ENCODE measurements around the gene GIT2.
"Not testable (repeated sequence)": the region's sequence is repeated elsewhere in the genome, so short reads cannot be mapped to it uniquely, and the experiment has no call there.

Gene GIT2

GRCh38 chr12:110023059-110023980 lies 27.2 kb upstream of the GIT2 start:
- Histone ChIP-seq H3K4me1 (ENCODE audit: control insufficient read depth in 1 of 2, insufficient read depth in 2 of 2, low read length in 2 of 2) (peaks cover 0 to 24% of the 10 kb centered on the region in 2 donors), H3K27me3 (ENCODE audit: low read depth, low read length) (no peaks in the 10 kb centered on the region), H3K9me3 (ENCODE audit: control insufficient read depth in 1 of 2, low read length in 2 of 2) (no peaks in the 10 kb centered on the region), H3K4me3 (ENCODE audit: low read depth in 1 of 2, low read length in 2 of 2) (no peak overlapping the region), H3K27ac (ENCODE audit: low read length) (peak overlapping the region; percentile 3), H3K36me3 (ENCODE audit: control insufficient read depth in 1 of 2, insufficient read depth in 2 of 2, low read length in 2 of 2) (peaks cover 40 to 60% of the 10 kb centered on the region in 2 donors)

GRCh38 chr12:110020956-110021355 lies 24.8 kb upstream of the GIT2 start:
- Histone ChIP-seq H3K9me3 (ENCODE audit: control insufficient read depth in 1 of 2, low read length in 2 of 2) (no peaks in the 10 kb centered on the region), H3K27ac (ENCODE audit: low read length) (no peak overlapping the region), H3K4me3 (ENCODE audit: low read depth in 1 of 2, low read length in 2 of 2) (no peak overlapping the region), H3K36me3 (ENCODE audit: control insufficient read depth in 1 of 2, insufficient read depth in 2 of 2, low read length in 2 of 2) (peaks cover 37 to 54% of the 10 kb centered on the region in 2 donors), H3K27me3 (ENCODE audit: low read depth, low read length) (no peaks in the 10 kb centered on the region), H3K4me1 (ENCODE audit: control insufficient read depth in 1 of 2, insufficient read depth in 2 of 2, low read length in 2 of 2) (peaks cover 0 to 24% of the 10 kb centered on the region in 2 donors)

- Histone ChIP-seq H3K36me3 (ENCODE audit: control insufficient read depth in 1 of 2, insufficient read depth in 2 of 2, low read length in 2 of 2) (peaks cover 36 to 49% of the 10 kb centered on the region in 2 donors), H3K9me3 (ENCODE audit: control insufficient read depth in 1 of 2, low read length in 2 of 2) (no peaks in the 10 kb centered on the region), H3K4me3 (ENCODE audit: low read depth in 1 of 2, low read length in 2 of 2) (no peak overlapping the region), H3K4me1 (ENCODE audit: control insufficient read depth in 1 of 2, insufficient read depth in 2 of 2, low read length in 2 of 2) (peaks cover 0 to 3% of the 10 kb centered on the region in 2 donors), H3K27me3 (ENCODE audit: low read depth, low read length) (no peaks in the 10 kb centered on the region), H3K27ac (ENCODE audit: low read length) (no peak overlapping the region)
Measured at GRCh38 chr12:110015132-110015531, 19.0 kb upstream of the GIT2 start.

GRCh38 chr12:110012659-110013058 lies 16.5 kb upstream of the GIT2 start:
- Histone ChIP-seq H3K27ac (ENCODE audit: low read length) (no peak overlapping the region), H3K4me1 (ENCODE audit: control insufficient read depth in 1 of 2, insufficient read depth in 2 of 2, low read length in 2 of 2) (peaks cover 0 to 3% of the 10 kb centered on the region in 2 donors), H3K36me3 (ENCODE audit: control insufficient read depth in 1 of 2, insufficient read depth in 2 of 2, low read length in 2 of 2) (peaks cover 13 to 26% of the 10 kb centered on the region in 2 donors), H3K27me3 (ENCODE audit: low read depth, low read length) (no peaks in the 10 kb centered on the region), H3K4me3 (ENCODE audit: low read depth in 1 of 2, low read length in 2 of 2) (no peak overlapping the region), H3K9me3 (ENCODE audit: control insufficient read depth in 1 of 2, low read length in 2 of 2) (no peaks in the 10 kb centered on the region)

- H3K4me3 ChIP-seq (ENCODE audit: low read depth in 1 of 2, low read length in 2 of 2), result no peak overlapping the region
- H3K4me1 ChIP-seq (ENCODE audit: control insufficient read depth in 1 of 2, insufficient read depth in 2 of 2, low read length in 2 of 2), result peaks cover 0 to 3% of the 10 kb centered on the region in 2 donors
- H3K9me3 ChIP-seq (ENCODE audit: control insufficient read depth in 1 of 2, low read length in 2 of 2), result no peaks in the 10 kb centered on the region
- H3K27ac ChIP-seq (ENCODE audit: low read length), result no peak overlapping the region
- peaks cover 9 to 22% of the 10 kb centered on the region in 2 donors for H3K36me3 ChIP-seq (ENCODE audit: control insufficient read depth in 1 of 2, insufficient read depth in 2 of 2, low read length in 2 of 2)
- no peaks in the 10 kb centered on the region for H3K27me3 ChIP-seq (ENCODE audit: low read depth, low read length)
Measured at GRCh38 chr12:110012137-110012536, 16.0 kb upstream of the GIT2 start.

GRCh38 chr12:110010853-110011723 lies 14.9 kb upstream of the GIT2 start:
- Histone ChIP-seq H3K27me3 (ENCODE audit: low read depth, low read length) (no peaks in the 10 kb centered on the region), H3K4me1 (ENCODE audit: control insufficient read depth in 1 of 2, insufficient read depth in 2 of 2, low read length in 2 of 2) (peaks cover 0 to 3% of the 10 kb centered on the region in 2 donors), H3K27ac (ENCODE audit: low read length) (peak overlapping the region; percentile 1), H3K9me3 (ENCODE audit: control insufficient read depth in 1 of 2, low read length in 2 of 2) (no peaks in the 10 kb centered on the region), H3K4me3 (ENCODE audit: low read depth in 1 of 2, low read length in 2 of 2) (no peak overlapping the region), H3K36me3 (ENCODE audit: control insufficient read depth in 1 of 2, insufficient read depth in 2 of 2, low read length in 2 of 2) (peaks cover 9 to 22% of the 10 kb centered on the region in 2 donors)

GRCh38 chr12:110008681-110009398 lies 12.7 kb upstream of the GIT2 start:
- not testable (repeated sequence) for H3K4me1 ChIP-seq (ENCODE audit: control insufficient read depth in 1 of 2, insufficient read depth in 2 of 2, low read length in 2 of 2); H3K4me3 ChIP-seq (ENCODE audit: low read depth in 1 of 2, low read length in 2 of 2)

GRCh38 chr12:110007881-110008280 lies 11.7 kb upstream of the GIT2 start:
- Histone ChIP-seq H3K36me3 (ENCODE audit: control insufficient read depth in 1 of 2, insufficient read depth in 2 of 2, low read length in 2 of 2) (peaks cover 0 to 10% of the 10 kb centered on the region in 2 donors), H3K4me1 (ENCODE audit: control insufficient read depth in 1 of 2, insufficient read depth in 2 of 2, low read length in 2 of 2) (no peaks in the 10 kb centered on the region), H3K4me3 (ENCODE audit: low read depth in 1 of 2, low read length in 2 of 2) (no peak overlapping the region), H3K27me3 (ENCODE audit: low read depth, low read length) (no peaks in the 10 kb centered on the region), H3K27ac (ENCODE audit: low read length) (no peak overlapping the region), H3K9me3 (ENCODE audit: control insufficient read depth in 1 of 2, low read length in 2 of 2) (no peaks in the 10 kb centered on the region)

More at GRCh38 chr12:110008681-110009398, 12.7 kb upstream of the GIT2 start:
- H3K27me3 ChIP-seq (ENCODE audit: low read depth, low read length); H3K36me3 ChIP-seq (ENCODE audit: control insufficient read depth in 1 of 2, insufficient read depth in 2 of 2, low read length in 2 of 2); H3K9me3 ChIP-seq (ENCODE audit: control insufficient read depth in 1 of 2, low read length in 2 of 2); H3K27ac ChIP-seq (ENCODE audit: low read length): not testable (repeated sequence)

GRCh38 chr12:110006115-110006514 lies 9.9 kb upstream of the GIT2 start:
- Histone ChIP-seq H3K27ac (ENCODE audit: low read length) (no peak overlapping the region), H3K4me3 (ENCODE audit: low read depth in 1 of 2, low read length in 2 of 2) (no peak overlapping the region), H3K4me1 (ENCODE audit: control insufficient read depth in 1 of 2, insufficient read depth in 2 of 2, low read length in 2 of 2) (no peaks in the 10 kb centered on the region), H3K9me3 (ENCODE audit: control insufficient read depth in 1 of 2, low read length in 2 of 2) (no peaks in the 10 kb centered on the region), H3K27me3 (ENCODE audit: low read depth, low read length) (no peaks in the 10 kb centered on the region), H3K36me3 (ENCODE audit: control insufficient read depth in 1 of 2, insufficient read depth in 2 of 2, low read length in 2 of 2) (peaks cover 0 to 4% of the 10 kb centered on the region in 2 donors)

GRCh38 chr12:110005319-110005973 lies 9.3 kb upstream of the GIT2 start:
- H3K4me3 ChIP-seq (ENCODE audit: low read depth in 1 of 2, low read length in 2 of 2), result no peak overlapping the region
- H3K4me1 ChIP-seq (ENCODE audit: control insufficient read depth in 1 of 2, insufficient read depth in 2 of 2, low read length in 2 of 2), result peaks cover 0 to 5% of the 10 kb centered on the region in 2 donors
- H3K27me3 ChIP-seq (ENCODE audit: low read depth, low read length), result no peaks in the 10 kb centered on the region
- no peak overlapping the region for H3K27ac ChIP-seq (ENCODE audit: low read length)
- H3K36me3 ChIP-seq (ENCODE audit: control insufficient read depth in 1 of 2, insufficient read depth in 2 of 2, low read length in 2 of 2), result peaks cover 0 to 4% of the 10 kb centered on the region in 2 donors
- no peaks in the 10 kb centered on the region for H3K9me3 ChIP-seq (ENCODE audit: control insufficient read depth in 1 of 2, low read length in 2 of 2)

All from muscle layer of duodenum (tissue), 2 donors.